Caki2 (cell line): Measurements from ENCODE around the gene NANOS2. TPM values are rescaled to one million over a fixed set of nuclear protein-coding genes. Genes with fewer than 3 reads are reported as not detected.

Experiments used
- DNase-seq: peaks from one replicate; pipeline ENCODE4 v3.0.0-alpha.2; 2015; ENCODE audit warnings: low read depth
- in situ Hi-C: cut with HindIII; loops from 2 replicates; pipeline ENCODE4 v1.10.0; 2016; ENCODE audit warnings: low sequenced_read_pairs, low pct_unique_long_range_greater_than_20kb, mixed read lengths
- total RNA-seq: library from RNA; depleted of rRNA; stranded (reverse); fragments of >200 nt; shearing (Covaris generic); gene quantifications from 2 replicates; pipeline ENCODE4 v1.2.3, GENCODE V29; 2014; ENCODE audit warnings: low replicate concordance; rRNA removed

Gene NANOS2
- not detected in 2 replicates for total RNA-seq

GRCh38 chr19:45913874-45914830, at the start of gene NANOS2:
TSS of gene NANOS2 (minus strand) at chr19:45914778. CDS start at chr19:45914693, 85 bp downstream.
- in situ Hi-C loops = no loop called here
- no peak for DNase-seq

GRCh38 chr19:45962021-45962420, 47.4 kb upstream of the NANOS2 start:
- no peak for DNase-seq
- in situ Hi-C loops = no loop called here

- in situ Hi-C loops = no loop called here
These were observed 46.1 kb upstream of the NANOS2 start for GRCh38 chr19:45960595-45961235.

GRCh38 chr19:45959517-45960025, 45.0 kb upstream of the NANOS2 start:
- in situ Hi-C loops = no loop called here
- no peak for DNase-seq

More at GRCh38 chr19:45960595-45961235, 46.1 kb upstream of the NANOS2 start:
- DNase-seq = no peak

- in situ Hi-C loops = no loop called here
- DNase-seq = no peak
These were observed 44.4 kb upstream of the NANOS2 start for GRCh38 chr19:45958769-45959516.

- in situ Hi-C loops = no loop called here
These were observed 43.7 kb upstream of the NANOS2 start for GRCh38 chr19:45958320-45958719.

GRCh38 chr19:45955905-45956608, 41.5 kb upstream of the NANOS2 start:
- in situ Hi-C loops = no loop called here
- no peak for DNase-seq

More at GRCh38 chr19:45958320-45958719, 43.7 kb upstream of the NANOS2 start:
- DNase-seq = no peak

GRCh38 chr19:45954156-45954555, 39.6 kb upstream of the NANOS2 start:
- in situ Hi-C loops = no loop called here
- DNase-seq = no peak

- in situ Hi-C loops = no loop called here
- DNase-seq = no peak
These were observed 39.1 kb upstream of the NANOS2 start for GRCh38 chr19:45953676-45954075.

- DNase-seq = peak; percentile 89
- in situ Hi-C loops = no loop called here
These were observed 38.3 kb upstream of the NANOS2 start for GRCh38 chr19:45952686-45953505.

- DNase-seq = no peak
- in situ Hi-C loops = no loop called here
These were observed 37.7 kb upstream of the NANOS2 start for GRCh38 chr19:45952341-45952685.

- in situ Hi-C loops = no loop called here
- DNase-seq = no peak
These were observed 33.3 kb upstream of the NANOS2 start for GRCh38 chr19:45947926-45948325.

GRCh38 chr19:45940515-45940805, 25.9 kb upstream of the NANOS2 start:
- DNase-seq = no peak
- in situ Hi-C loops = no loop called here

GRCh38 chr19:45939792-45940514, 25.4 kb upstream of the NANOS2 start:
- in situ Hi-C loops = no loop called here
- no peak for DNase-seq

GRCh38 chr19:45938733-45939319, 24.2 kb upstream of the NANOS2 start:
- DNase-seq = no peak
- in situ Hi-C loops = no loop called here

- DNase-seq = no peak
- in situ Hi-C loops = no loop called here
These were observed 20.7 kb upstream of the NANOS2 start for GRCh38 chr19:45935267-45935666.
